ENCODE data around the gene AKAP13. TPM values are rescaled to one million over a fixed set of nuclear protein-coding genes. Genes with fewer than 3 reads are reported as not detected.

The AKAP13 gene
- polyA plus RNA-seq, 1 of the 3 experiments (the other 2 are of a cell fraction), result 8.4 TPM

GRCh38 chr15:85755942-85756341, 375.5 kb downstream of the AKAP13 start:
- 91% methylated on average over 4 of the region's 4 CpGs for WGBS (ENCODE audit: low lambda C conversion rate)
- TF ChIP-seq FOSL2 (IDR thresholded peaks at IDR 0.05; ENCODE audit: borderline replicate concordance, low read depth), result no peak
- TF ChIP-seq IRF3 (IDR thresholded peaks at IDR 0.05; ENCODE audit: low read depth, low read length), result no peak
- no peak for TF ChIP-seq CHD2 (IDR thresholded peaks at IDR 0.05; ENCODE audit: low read length, partially characterized antibody)
- TF ChIP-seq ZBTB33 (IDR thresholded peaks at IDR 0.05; ENCODE audit: borderline replicate concordance, low read depth), result no peak
- no peak for TF ChIP-seq POLR2AphosphoS5 (IDR thresholded peaks at IDR 0.05; ENCODE audit: low read depth, low read length)
- TF ChIP-seq MAX (IDR thresholded peaks at IDR 0.05; ENCODE audit: low read depth), result no peak
- no peak for TF ChIP-seq RAD21 (IDR thresholded peaks at IDR 0.05; ENCODE audit: low read length)
- TF ChIP-seq USF1 (IDR thresholded peaks at IDR 0.05; ENCODE audit: borderline replicate concordance, low read depth), result no peak
- no peak for TF ChIP-seq RXRA (IDR thresholded peaks at IDR 0.05; ENCODE audit: borderline replicate concordance, low read depth)
- no peak for TF ChIP-seq SMC3 (IDR thresholded peaks at IDR 0.05; ENCODE audit: low read depth, low read length)
- TF ChIP-seq FOXM1 (IDR thresholded peaks at IDR 0.05; ENCODE audit: low read depth), result no peak
- no peak for TF ChIP-seq TCF12 (IDR thresholded peaks at IDR 0.05)
- TF ChIP-seq YY1 (IDR thresholded peaks at IDR 0.05; ENCODE audit: low read depth), result no peak
- TF ChIP-seq EP300 (IDR thresholded peaks at IDR 0.05; ENCODE audit: borderline replicate concordance in 1 of 2, low read depth in 1 of 2, low read length in 1 of 2), result no peak

More at GRCh38 chr15:85755942-85756341, 375.5 kb downstream of the AKAP13 start:
- CTCF ChIA-PET, result no interaction called here
- no peaks in the 10 kb centered on the region for H3K9me2 ChIP-seq
- peaks cover 0 to 39% of the 10 kb centered on the region in 2 experiments; a peak in 1 of 4 replicates for H3K4me1 ChIP-seq (ENCODE audit: control insufficient read depth in 1 of 2, insufficient read depth in 2 of 2, low read depth in 1 of 2, low read length in 1 of 2)
- H3K9ac ChIP-seq, result no peak overlapping the region
- H4K20me1 ChIP-seq (ENCODE audit: insufficient read depth), result no peaks in the 10 kb centered on the region
- H3F3A ChIP-seq (replicated peaks; ENCODE audit: insufficient read depth), result no peaks in the 10 kb centered on the region
- no peaks in the 10 kb centered on the region for H3K27me3 ChIP-seq (ENCODE audit: insufficient read depth)
- POLR2A ChIA-PET, result no interaction called here
- no peak overlapping the region for H3K4me2 ChIP-seq
- H3K4me3 ChIP-seq (ENCODE audit: low read depth in 2 of 2, low read length in 1 of 2), result no peak overlapping the region
- peaks cover 0 to 12% of the 10 kb centered on the region in 2 experiments for H3K36me3 ChIP-seq (replicated peaks in 1 of 2; ENCODE audit: control insufficient read depth in 1 of 2, insufficient read depth in 2 of 2, low read length in 1 of 2)
- no peak overlapping the region; a peak in 1 of 4 replicates for H3K27ac ChIP-seq (ENCODE audit: low read depth in 2 of 2, low read length in 1 of 2)
- DNase-seq, result no peak
- no peaks in the 10 kb centered on the region for H3K79me2 ChIP-seq (ENCODE audit: insufficient read depth)
- H2AFZ ChIP-seq (ENCODE audit: low read depth), result no peak overlapping the region
- H3K9me3 ChIP-seq, result no peaks in the 10 kb centered on the region

Data from SK-N-SH (cell line).